ENCODE measurements around the gene BABAM1. TPM values are rescaled to one million over a fixed set of nuclear protein-coding genes. Genes with fewer than 3 reads are reported as not detected.

BABAM1 gene
- total and polyA plus RNA-seq, 9 of the 15 experiments (the other 6 are each of a cell fraction or from before 2014, with no cell fraction given): 14.7 to 160 (median 113) TPM

- WGBS (ENCODE audit: insufficient coverage, low coverage, missing lambda C conversion rate): 27% methylated on average over 33 of the region's 75 CpGs
- peaks cover 5% of the 10 kb centered on the region; the same call in 2 of the 3 replicates for H3K79me2 ChIP-seq (ENCODE audit: control insufficient read depth, insufficient read depth, low read length)
- peak within 1 kb of the TSS; percentile 51 for H3K4me3 ChIP-seq
- intact Hi-C loops (cut with micrococcal nuclease): loop anchor here (1.0 to 5.0 kb wide), 3 partner anchors 76 to 509 kb away; no protein-coding TSS in a partner anchor
- peaks cover 6% of the 10 kb centered on the region; the same call in 1 of the 2 replicates for H4K20me1 ChIP-seq (replicated peaks; ENCODE audit: control insufficient read depth, insufficient read depth, low read length)
- H3K9me3 ChIP-seq (replicated peaks; ENCODE audit: control insufficient read depth, insufficient read depth, low read depth, low read length): no peaks in the 10 kb centered on the region
- H3K4me1 ChIP-seq (replicated peaks in 1 of 2; ENCODE audit: control insufficient read depth in 2 of 2, insufficient read depth in 2 of 2, low read length in 2 of 2): peaks cover under 1 to 30% of the 10 kb centered on the region in 2 experiments
- peak within 1 kb of the TSS; percentile 65 to 93 for H3K9ac ChIP-seq (ENCODE audit: insufficient read depth in 1 of 2, low read depth in 2 of 2, low read length in 2 of 2)
- no peaks in the 10 kb centered on the region for H3K27me3 ChIP-seq (ENCODE audit: control insufficient read depth in 2 of 2, insufficient read depth in 2 of 2, low read length in 2 of 2)
- ChIA-PET POLR2A (interaction anchor here (0.7 to 2.0 kb wide), 8 partner anchors 10 to 207 kb away, joined by 3 to 12 read pairs (median 3); partner anchors contain the start of genes BABAM1 and HAUS8), CTCF (ENCODE audit: low intra/inter-chr PET ratio) (interaction anchor here (0.9 to 2.0 kb wide), 3 partner anchors 21 to 214 kb away, joined by 4 to 23 read pairs (median 10); no protein-coding TSS in a partner anchor)
- H3K27ac ChIP-seq (ENCODE audit: extremely low read depth, low read depth, low read length): peak within 1 kb of the TSS; percentile 58; the same call in 2 of the 3 replicates
- H3K9me1 ChIP-seq (ENCODE audit: control insufficient read depth, insufficient read depth, low read length): peaks cover 3% of the 10 kb centered on the region
- H3K4me2 ChIP-seq (ENCODE audit: insufficient read depth, low read length): peak within 1 kb of the TSS; percentile 88
- no TSS peak for BruUV-seq (replicated peaks)
- no peak for FAIRE-seq
- peaks cover 32% of the 10 kb centered on the region; the same call in 2 of the 3 replicates for H3K36me3 ChIP-seq (ENCODE audit: control insufficient read depth, insufficient read depth, low read length)
- DNase-seq (ENCODE audit: extremely low read depth in 1 of 4, low spot score in 3 of 4): peak; percentile 59 to 64 (median 63)
- H2AFZ ChIP-seq (ENCODE audit: low read depth, low read length): peak within 1 kb of the TSS; percentile 97
- in situ Hi-C loops (cut with MboI): no loop called here
- ATAC-seq: peak; percentile 55
- TF ChIP-seq, protein P1, sequence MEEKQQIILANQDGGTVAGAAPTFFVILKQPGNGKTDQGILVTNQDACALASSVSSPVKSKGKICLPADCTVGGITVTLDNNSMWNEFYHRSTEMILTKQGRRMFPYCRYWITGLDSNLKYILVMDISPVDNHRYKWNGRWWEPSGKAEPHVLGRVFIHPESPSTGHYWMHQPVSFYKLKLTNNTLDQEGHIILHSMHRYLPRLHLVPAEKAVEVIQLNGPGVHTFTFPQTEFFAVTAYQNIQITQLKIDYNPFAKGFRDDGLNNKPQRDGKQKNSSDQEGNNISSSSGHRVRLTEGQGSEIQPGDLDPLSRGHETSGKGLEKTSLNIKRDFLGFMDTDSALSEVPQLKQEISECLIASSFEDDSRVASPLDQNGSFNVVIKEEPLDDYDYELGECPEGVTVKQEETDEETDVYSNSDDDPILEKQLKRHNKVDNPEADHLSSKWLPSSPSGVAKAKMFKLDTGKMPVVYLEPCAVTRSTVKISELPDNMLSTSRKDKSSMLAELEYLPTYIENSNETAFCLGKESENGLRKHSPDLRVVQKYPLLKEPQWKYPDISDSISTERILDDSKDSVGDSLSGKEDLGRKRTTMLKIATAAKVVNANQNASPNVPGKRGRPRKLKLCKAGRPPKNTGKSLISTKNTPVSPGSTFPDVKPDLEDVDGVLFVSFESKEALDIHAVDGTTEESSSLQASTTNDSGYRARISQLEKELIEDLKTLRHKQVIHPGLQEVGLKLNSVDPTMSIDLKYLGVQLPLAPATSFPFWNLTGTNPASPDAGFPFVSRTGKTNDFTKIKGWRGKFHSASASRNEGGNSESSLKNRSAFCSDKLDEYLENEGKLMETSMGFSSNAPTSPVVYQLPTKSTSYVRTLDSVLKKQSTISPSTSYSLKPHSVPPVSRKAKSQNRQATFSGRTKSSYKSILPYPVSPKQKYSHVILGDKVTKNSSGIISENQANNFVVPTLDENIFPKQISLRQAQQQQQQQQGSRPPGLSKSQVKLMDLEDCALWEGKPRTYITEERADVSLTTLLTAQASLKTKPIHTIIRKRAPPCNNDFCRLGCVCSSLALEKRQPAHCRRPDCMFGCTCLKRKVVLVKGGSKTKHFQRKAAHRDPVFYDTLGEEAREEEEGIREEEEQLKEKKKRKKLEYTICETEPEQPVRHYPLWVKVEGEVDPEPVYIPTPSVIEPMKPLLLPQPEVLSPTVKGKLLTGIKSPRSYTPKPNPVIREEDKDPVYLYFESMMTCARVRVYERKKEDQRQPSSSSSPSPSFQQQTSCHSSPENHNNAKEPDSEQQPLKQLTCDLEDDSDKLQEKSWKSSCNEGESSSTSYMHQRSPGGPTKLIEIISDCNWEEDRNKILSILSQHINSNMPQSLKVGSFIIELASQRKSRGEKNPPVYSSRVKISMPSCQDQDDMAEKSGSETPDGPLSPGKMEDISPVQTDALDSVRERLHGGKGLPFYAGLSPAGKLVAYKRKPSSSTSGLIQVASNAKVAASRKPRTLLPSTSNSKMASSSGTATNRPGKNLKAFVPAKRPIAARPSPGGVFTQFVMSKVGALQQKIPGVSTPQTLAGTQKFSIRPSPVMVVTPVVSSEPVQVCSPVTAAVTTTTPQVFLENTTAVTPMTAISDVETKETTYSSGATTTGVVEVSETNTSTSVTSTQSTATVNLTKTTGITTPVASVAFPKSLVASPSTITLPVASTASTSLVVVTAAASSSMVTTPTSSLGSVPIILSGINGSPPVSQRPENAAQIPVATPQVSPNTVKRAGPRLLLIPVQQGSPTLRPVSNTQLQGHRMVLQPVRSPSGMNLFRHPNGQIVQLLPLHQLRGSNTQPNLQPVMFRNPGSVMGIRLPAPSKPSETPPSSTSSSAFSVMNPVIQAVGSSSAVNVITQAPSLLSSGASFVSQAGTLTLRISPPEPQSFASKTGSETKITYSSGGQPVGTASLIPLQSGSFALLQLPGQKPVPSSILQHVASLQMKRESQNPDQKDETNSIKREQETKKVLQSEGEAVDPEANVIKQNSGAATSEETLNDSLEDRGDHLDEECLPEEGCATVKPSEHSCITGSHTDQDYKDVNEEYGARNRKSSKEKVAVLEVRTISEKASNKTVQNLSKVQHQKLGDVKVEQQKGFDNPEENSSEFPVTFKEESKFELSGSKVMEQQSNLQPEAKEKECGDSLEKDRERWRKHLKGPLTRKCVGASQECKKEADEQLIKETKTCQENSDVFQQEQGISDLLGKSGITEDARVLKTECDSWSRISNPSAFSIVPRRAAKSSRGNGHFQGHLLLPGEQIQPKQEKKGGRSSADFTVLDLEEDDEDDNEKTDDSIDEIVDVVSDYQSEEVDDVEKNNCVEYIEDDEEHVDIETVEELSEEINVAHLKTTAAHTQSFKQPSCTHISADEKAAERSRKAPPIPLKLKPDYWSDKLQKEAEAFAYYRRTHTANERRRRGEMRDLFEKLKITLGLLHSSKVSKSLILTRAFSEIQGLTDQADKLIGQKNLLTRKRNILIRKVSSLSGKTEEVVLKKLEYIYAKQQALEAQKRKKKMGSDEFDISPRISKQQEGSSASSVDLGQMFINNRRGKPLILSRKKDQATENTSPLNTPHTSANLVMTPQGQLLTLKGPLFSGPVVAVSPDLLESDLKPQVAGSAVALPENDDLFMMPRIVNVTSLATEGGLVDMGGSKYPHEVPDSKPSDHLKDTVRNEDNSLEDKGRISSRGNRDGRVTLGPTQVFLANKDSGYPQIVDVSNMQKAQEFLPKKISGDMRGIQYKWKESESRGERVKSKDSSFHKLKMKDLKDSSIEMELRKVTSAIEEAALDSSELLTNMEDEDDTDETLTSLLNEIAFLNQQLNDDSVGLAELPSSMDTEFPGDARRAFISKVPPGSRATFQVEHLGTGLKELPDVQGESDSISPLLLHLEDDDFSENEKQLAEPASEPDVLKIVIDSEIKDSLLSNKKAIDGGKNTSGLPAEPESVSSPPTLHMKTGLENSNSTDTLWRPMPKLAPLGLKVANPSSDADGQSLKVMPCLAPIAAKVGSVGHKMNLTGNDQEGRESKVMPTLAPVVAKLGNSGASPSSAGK (IDR thresholded peaks at IDR 0.05): peak; percentile 94
- peak; percentile 94 for TF ChIP-seq ZBTB33 (CRISPR knock-in tag; IDR thresholded peaks at IDR 0.05)
- no peak for TF ChIP-seq XRCC4 (IDR thresholded peaks at IDR 0.05; ENCODE audit: extremely low read depth, insufficient read depth, insufficient read length)
- no peak for TF ChIP-seq PURB (CRISPR knock-in tag; IDR thresholded peaks at IDR 0.05; ENCODE audit: low read depth)
- TF ChIP-seq CBFA2T2 (conservative IDR thresholded peaks at IDR 0.05): peak; percentile 40; the same call in 1 of the 2 replicates
- TF ChIP-seq PHF8 (IDR thresholded peaks at IDR 0.05; ENCODE audit: borderline replicate concordance, low read length): peak; percentile 6; the same call in 1 of the 2 replicates
These were observed 14.4 kb downstream of the BABAM1 start, which contains the start of gene ANKLE1 for GRCh38 chr19:17281391-17282304. Gene ANKLE1, plus strand, starts transcription at chr19:17281901. Its CDS starts 20 bp downstream, at chr19:17281921.

Data from K562 (cell line).